ENCODE results near the gene LXN. TPM values are rescaled to one million over a fixed set of nuclear protein-coding genes. Genes with fewer than 3 reads are reported as not detected.

The LXN gene
- total RNA-seq, 2 experiments from 2014 or later = 3.7 to 4.0 TPM

DNA sequence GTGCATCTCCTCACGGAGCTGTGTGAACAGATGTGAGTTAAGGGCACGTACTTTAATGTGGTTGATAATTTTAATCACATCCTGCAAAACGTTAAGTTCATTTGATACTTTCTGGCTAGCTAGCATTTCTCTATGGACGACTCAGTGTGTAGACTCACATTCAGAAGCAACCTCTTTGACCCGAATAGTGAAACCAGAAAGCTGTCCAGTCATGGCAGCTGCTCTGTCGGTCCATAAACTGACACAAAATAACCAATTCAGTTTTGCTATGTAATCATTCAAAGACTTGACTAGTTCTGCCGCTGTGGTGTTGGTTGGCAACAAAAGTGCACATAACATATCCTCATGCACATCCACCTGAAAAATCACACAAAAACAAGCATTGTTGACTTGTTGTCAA lies 31.8 kb downstream of the LXN start:
- Mint-ChIP-seq H3K27me3 (ENCODE audit: low read depth) (no peaks in the 10 kb centered on the region), H3K9me3 (peaks cover 1% of the 10 kb centered on the region), H3K4me3 (no peak overlapping the region), H3K36me3 (ENCODE audit: low read depth) (peaks cover 3% of the 10 kb centered on the region), H3K27ac (no peak overlapping the region), H3K4me1 (ENCODE audit: low read depth) (peaks cover 17% of the 10 kb centered on the region)
- CTCF ChIA-PET = no interaction called here
- intact Hi-C loops (cut with micrococcal nuclease) = loop anchor here (5.0 to 10.0 kb wide), 3 partner anchors 1344 to 1754 kb away; partner anchors contain the start of genes CCNL1, IFT80, IL12A and SMC4
- no peak for DNase-seq

DNA sequence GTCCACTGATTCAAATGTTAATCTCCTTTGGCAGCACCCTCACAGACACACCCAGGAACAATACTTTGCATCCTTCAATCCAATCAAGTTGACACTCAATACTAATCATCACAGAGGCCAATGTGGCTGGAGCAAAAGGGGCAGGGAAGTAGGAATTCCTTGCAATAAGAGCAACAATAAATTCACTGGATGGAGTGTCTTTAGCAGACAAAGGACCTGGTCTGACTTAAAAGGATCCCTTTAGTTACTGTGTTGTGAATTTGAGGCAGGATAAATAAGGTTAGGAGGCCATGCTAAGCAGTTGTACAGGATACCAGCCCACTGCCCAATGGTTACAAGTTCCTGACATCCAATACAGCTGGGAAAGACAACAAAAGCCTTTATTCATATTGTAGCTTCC lies 40.5 kb downstream of the LXN start:
- Mint-ChIP-seq H3K9me3 (peaks cover 1% of the 10 kb centered on the region), H3K4me3 (no peak overlapping the region), H3K27ac (no peak overlapping the region), H3K36me3 (ENCODE audit: low read depth) (no peaks in the 10 kb centered on the region), H3K27me3 (ENCODE audit: low read depth) (peaks cover 25% of the 10 kb centered on the region), H3K4me1 (ENCODE audit: low read depth) (no peaks in the 10 kb centered on the region)
- CTCF ChIA-PET = no interaction called here
- DNase-seq = no peak
- intact Hi-C loops (cut with micrococcal nuclease) = no loop called here

DNA sequence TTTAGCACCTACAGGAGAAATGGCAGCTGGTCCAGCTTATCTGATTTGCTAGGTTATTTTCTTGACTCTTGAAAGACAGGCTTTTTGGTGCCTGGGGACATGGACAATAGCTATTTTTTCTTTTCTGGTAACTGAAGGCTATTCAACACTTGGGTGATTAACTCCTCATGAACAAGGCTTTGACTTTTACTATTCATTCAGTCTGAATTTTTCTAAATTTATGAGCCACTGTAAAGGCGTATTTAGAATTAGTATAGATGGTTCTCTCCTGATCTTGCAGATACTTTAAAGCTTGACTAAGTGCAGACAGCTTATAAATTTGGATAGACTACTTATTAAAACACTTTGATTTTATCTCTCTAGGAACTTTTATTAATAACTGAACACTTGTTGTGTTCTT lies 46.6 kb downstream of the LXN start:
- Mint-ChIP-seq H3K9me3 (peaks cover 4% of the 10 kb centered on the region), H3K4me1 (ENCODE audit: low read depth) (no peaks in the 10 kb centered on the region), H3K27ac (no peak overlapping the region), H3K4me3 (no peak overlapping the region), H3K27me3 (ENCODE audit: low read depth) (peaks cover 20% of the 10 kb centered on the region), H3K36me3 (ENCODE audit: low read depth) (peaks cover 3% of the 10 kb centered on the region)
- no peak for DNase-seq
- intact Hi-C loops (cut with micrococcal nuclease) = no loop called here
- CTCF ChIA-PET = no interaction called here

DNA sequence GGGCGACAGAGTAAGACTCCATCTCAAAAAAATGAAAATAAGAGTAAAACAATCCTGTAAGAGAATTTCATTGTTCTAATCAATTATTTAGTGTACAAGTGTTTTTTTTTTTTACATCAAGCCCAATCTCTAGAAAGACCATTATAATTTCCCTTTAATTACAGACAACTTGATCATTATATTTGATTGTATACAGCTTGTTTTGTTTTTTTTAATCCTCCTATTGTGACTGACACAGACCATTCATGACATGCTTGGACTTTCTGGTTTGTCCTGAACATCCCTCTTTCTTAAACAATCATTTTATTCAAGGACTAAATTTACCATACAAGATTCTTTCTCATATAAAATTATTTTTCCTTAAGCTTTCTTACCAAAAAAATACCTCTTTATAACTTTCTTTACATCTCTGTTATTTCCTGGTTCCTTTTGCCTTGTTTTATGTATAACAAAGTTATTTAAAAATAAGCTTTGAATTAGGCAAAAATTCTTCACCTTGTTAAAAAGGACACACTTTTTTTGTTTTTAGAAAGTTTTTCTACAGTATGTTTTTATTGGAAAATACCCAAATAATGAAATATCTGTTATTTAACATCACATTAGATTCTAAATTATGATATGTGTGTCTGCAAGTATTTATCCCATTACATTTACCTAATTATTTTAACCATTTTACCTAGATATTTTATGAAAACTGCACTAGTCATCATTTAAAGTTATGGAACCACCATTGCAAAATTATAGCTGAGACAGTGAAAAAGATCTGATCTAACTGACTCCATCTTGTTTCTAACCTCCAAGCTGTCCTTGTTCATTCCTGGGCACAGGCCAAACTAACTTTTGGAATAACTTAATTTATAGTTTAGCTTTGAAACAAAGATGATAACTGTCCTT lies 54.2 kb downstream of the LXN start:
- Mint-ChIP-seq H3K27me3 (ENCODE audit: low read depth) (peaks cover 13% of the 10 kb centered on the region), H3K27ac (no peak overlapping the region), H3K36me3 (ENCODE audit: low read depth) (peaks cover 8% of the 10 kb centered on the region), H3K9me3 (peaks cover 11% of the 10 kb centered on the region), H3K4me3 (no peak overlapping the region), H3K4me1 (ENCODE audit: low read depth) (no peaks in the 10 kb centered on the region)
- intact Hi-C loops (cut with micrococcal nuclease) = no loop called here
- CTCF ChIA-PET = interaction anchor here (0.6 kb wide), 1 partner anchor 55 kb away, joined by 5 read pairs; no protein-coding TSS in a partner anchor
- no peak for DNase-seq

Other genes with a start within 250 kb of the LXN start
- 1 to 10 TPM; 1.2 to 1.6 TPM for gene MLF1, start 101.5 kb downstream of the LXN start, total RNA-seq
- gene GFM1, start 28.1 kb downstream of the LXN start, total RNA-seq = 10 to 100 TPM; 57.4 to 57.8 TPM
- gene RARRES1, start 59.8 kb upstream of the LXN start, total RNA-seq = not detected
- 1 to 10 TPM; 4.8 to 5.7 TPM for gene MFSD1, start 129.4 kb upstream of the LXN start, total RNA-seq

Data from activated naive CD4-positive, alpha-beta T cell treated with anti-CD3 and anti-CD28 coated beads for 36 hours (primary cell).